A549 (cell line): ENCODE measurements around the gene TENM3. TPM values are rescaled to one million over a fixed set of nuclear protein-coding genes. Genes with fewer than 3 reads are reported as not detected.

ENCODE experiments used
- ATAC-seq, 2 experiments: fragments of 200-7000 bp in 1 of 2; fragments of >200 bp in 1 of 2; cut with Nextera tagmentation in 1 of 2; cut with Tn5 transposase in 1 of 2; 3 replicates each; pipeline versions ENCODE4 v1.8.0 to v1.9.1; 2018 to 2020; ENCODE audit warnings: mild to moderate bottlenecking in 1 of 2, moderate library complexity in 1 of 2
- CTCF ChIA-PET: fragments of 300-600 bp; sonication (Branson Sonifier 250); formaldehyde crosslinking; extraction: SDS; loops from one replicate; lab custom pipeline; 2021; ENCODE audit warnings: antibody characterized with exemption, inconsistent platforms; lab: Yijun Ruan, JAX
- POLR2A ChIA-PET: fragments of 350-600 bp; formaldehyde crosslinking; extraction: SDS; loops from one replicate; lab custom pipeline; 2021; ENCODE audit warnings: antibody characterized with exemption, inconsistent platforms; lab: Yijun Ruan, JAX
- DNase-seq, 2 experiments: peaks; one replicate each; pipeline versions ENCODE4 v3.0.0 to v3.0.0-alpha.2; 2011 to 2016; ENCODE audit warnings: low read depth in 1 of 2, low spot score in 1 of 2
- FAIRE-seq: peaks from 2 replicates; lab custom pipeline; 2011; peaks lifted over from hg19 to GRCh38; lab: Jason Lieb, UNC
- H3K27ac ChIP-seq, 2 experiments: fragments of >200 bp; sonication (Bioruptor Twin); formaldehyde crosslinking; 3 replicates each; pipeline ENCODE4 v1.5.1; 2016 to 2017
- H3K4me1 ChIP-seq: fragments of >200 bp; sonication (Bioruptor Twin); formaldehyde crosslinking; 3 replicates; pipeline ENCODE4 v1.6.1; 2016
- H3K4me2 ChIP-seq: fragments of >200 bp; sonication (Bioruptor Twin); formaldehyde crosslinking; 3 replicates; pipeline ENCODE4 v1.6.1; 2016
- H3K4me3 ChIP-seq: fragments of >200 bp; sonication (Bioruptor Twin); formaldehyde crosslinking; 3 replicates; pipeline ENCODE4 v1.5.1; 2016
- H3K9me3 ChIP-seq: fragments of >200 bp; sonication (Bioruptor Twin); formaldehyde crosslinking; 3 replicates; pipeline ENCODE4 v1.6.1; 2016
- ATOH8 ChIP-seq: fragments of 250-450 bp; sonication (Bioruptor Pico); IDR thresholded peaks from 2 replicates; pipeline ENCODE4 v1.5.0; 2020; ENCODE audit warnings: low read depth, mild to moderate bottlenecking, moderate library complexity
- CBX2 ChIP-seq: fragments of 200-600 bp; sonication (generic); IDR thresholded peaks from 2 replicates; pipeline ENCODE4 v1.6.1; 2016; ENCODE audit warnings: low read depth, mild to moderate bottlenecking, borderline replicate concordance
- CHD2 ChIP-seq: fragments of 150-350 bp; IDR thresholded peaks from 2 replicates; pipeline ENCODE4 v1.6.1; 2014; ENCODE audit warnings: low read length; ENCODE audit not compliant: partially characterized antibody
- CHD4 ChIP-seq: fragments of 200-600 bp; sonication (generic); IDR thresholded peaks from 2 replicates; pipeline ENCODE4 v1.6.1; 2016; ENCODE audit warnings: antibody characterized with exemption, mild to moderate bottlenecking, borderline replicate concordance
- CTCF ChIP-seq: fragments of >200 bp; sonication (Bioruptor Twin); formaldehyde crosslinking; IDR thresholded peaks from 3 replicates; pipeline ENCODE4 v1.5.1; 2016
- EP300 ChIP-seq, 2 experiments: fragments of >200 bp; sonication (Bioruptor Twin); formaldehyde crosslinking; IDR thresholded peaks; 2 replicates in 1 of 2; 3 replicates in 1 of 2; pipeline ENCODE4 v1.6.1; 2016 to 2017
- FOSB ChIP-seq: fragments of 250-450 bp; sonication (Bioruptor Pico); IDR thresholded peaks from 2 replicates; pipeline ENCODE4 v1.5.0; 2020; ENCODE audit warnings: mild to moderate bottlenecking, moderate library complexity
- FOXS1 ChIP-seq: fragments of 250-450 bp; sonication (Bioruptor Pico); IDR thresholded peaks from 2 replicates; pipeline ENCODE4 v1.5.0; 2020; ENCODE audit warnings: mild to moderate bottlenecking, moderate library complexity
- HES2 ChIP-seq: fragments of >200 bp; sonication (Bioruptor Twin); formaldehyde crosslinking; IDR thresholded peaks from 2 replicates; pipeline ENCODE4 v1.6.1; 2016
- HOXA7 ChIP-seq: fragments of 250-450 bp; sonication (Bioruptor Pico); IDR thresholded peaks from 2 replicates; pipeline ENCODE4 v1.5.0; 2020; ENCODE audit warnings: mild to moderate bottlenecking, moderate library complexity
- HOXB13 ChIP-seq: fragments of 250-450 bp; sonication (Bioruptor Pico); IDR thresholded peaks from 2 replicates; pipeline ENCODE4 v1.5.0; 2020; ENCODE audit warnings: low read depth, mild to moderate bottlenecking, moderate library complexity
- HOXB5 ChIP-seq: fragments of 250-450 bp; sonication (Bioruptor Pico); IDR thresholded peaks from 2 replicates; pipeline ENCODE4 v1.5.0; 2020; ENCODE audit warnings: mild to moderate bottlenecking, moderate library complexity
- JUN ChIP-seq, 2 experiments: fragments of >200 bp; sonication (Bioruptor Twin); formaldehyde crosslinking; IDR thresholded peaks; 2 replicates in 1 of 2; 3 replicates in 1 of 2; pipeline ENCODE4 v1.6.1; 2016 to 2017
- KDM5A ChIP-seq: fragments of 200-600 bp; sonication (generic); IDR thresholded peaks from 2 replicates; pipeline ENCODE4 v1.6.1; 2016; ENCODE audit warnings: antibody characterized with exemption, mild to moderate bottlenecking
- NR3C1 ChIP-seq: fragments of >200 bp; sonication (Bioruptor Twin); formaldehyde crosslinking; IDR thresholded peaks from 3 replicates; pipeline ENCODE4 v1.6.1; 2017
- PBX3 ChIP-seq: IDR thresholded peaks from 2 replicates; pipeline ENCODE4 v1.6.1; 2012
- POLR2AphosphoS2 ChIP-seq: conservative IDR thresholded peaks from 2 replicates; pipeline ENCODE4 v1.6.1; 2012; ENCODE audit warnings: low read length, improper control_type of control experiment, inconsistent platforms
- RAD21 ChIP-seq, 2 experiments: fragments of >200 bp in 1 of 2; sonication (Bioruptor Twin) in 1 of 2; formaldehyde crosslinking in 1 of 2; IDR thresholded peaks in 1 of 2; conservative IDR thresholded peaks in 1 of 2; 2 replicates in 1 of 2; 3 replicates in 1 of 2; pipeline ENCODE4 v1.6.1; 2012 to 2018; ENCODE audit warnings: inconsistent platforms in 1 of 2
- RARB ChIP-seq: fragments of 250-450 bp; sonication (Bioruptor Pico); IDR thresholded peaks from 2 replicates; pipeline ENCODE4 v1.8.0; 2021; ENCODE audit warnings: mild to moderate bottlenecking, moderate library complexity
- RNF2 ChIP-seq: fragments of 200-600 bp; sonication (generic); IDR thresholded peaks from 2 replicates; pipeline ENCODE4 v1.6.1; 2016; ENCODE audit warnings: low read depth, mild to moderate bottlenecking, antibody characterized with exemption, moderate library complexity, borderline replicate concordance
- SMC3 ChIP-seq: fragments of >200 bp; sonication (Bioruptor Twin); formaldehyde crosslinking; IDR thresholded peaks from 3 replicates; pipeline ENCODE4 v1.6.1; 2018; ENCODE audit warnings: inconsistent platforms
- SREBF2 ChIP-seq: fragments of 450-650 bp; IDR thresholded peaks from 2 replicates; pipeline ENCODE4 v1.6.1; 2014; ENCODE audit warnings: mild to moderate bottlenecking, moderate library complexity
- TFCP2L1 ChIP-seq: fragments of 250-450 bp; sonication (Bioruptor Pico); IDR thresholded peaks from 2 replicates; pipeline ENCODE4 v1.5.0; 2021; ENCODE audit warnings: mild to moderate bottlenecking
- TP53 ChIP-seq: fragments of 250-450 bp; sonication (Bioruptor Pico); IDR thresholded peaks from 2 replicates; pipeline ENCODE4 v1.5.0; 2021; ENCODE audit warnings: mild to moderate bottlenecking, moderate library complexity
- WGBS: methylation state at CpG from one replicate; pipeline ENCODE4 v1.1.6; 2017; ENCODE audit errors: missing lambda C conversion rate; 5-methylcytosine and 5-hydroxymethylcytosine counted together
- polyA plus RNA-seq, 4 experiments: library from polyadenylated mRNA; depleted of rRNA in 3 of 4; stranded (reverse); fragments of >200 nt; fragmentation: RNase III in 1 of 4; extraction: RNeasy Plus Mini Kit Qiagen cat#74134 plus additional on column Dnase treatment in 1 of 4; gene quantifications; 2 replicates in 3 of 4; 3 replicates in 1 of 4; pipeline ENCODE4 v1.2.3, GENCODE V29; 2011 to 2017

Gene TENM3
- polyA plus RNA-seq, 2 of the 4 experiments (the other 2 are of a cell fraction) = 2.4 to 7.3 TPM

- Histone ChIP-seq H3K4me2 (no peak overlapping the region), H3K4me1 (no peaks in the 10 kb centered on the region), H3K9me3 (no peaks in the 10 kb centered on the region), H3K27ac (no peak overlapping the region), H3K4me3 (no peak overlapping the region)
- 35% methylated on average over 6 of the region's 6 CpGs for WGBS
- POLR2A ChIA-PET = no interaction called here
- ATAC-seq (no peak), DNase-seq (no peak), FAIRE-seq (no peak)
- CTCF ChIA-PET = no interaction called here
- TF ChIP-seq FOSB (CRISPR knock-in tag) (no peak), RARB (CRISPR knock-in tag) (no peak), RAD21 (conservative IDR thresholded peaks at IDR 0.05 in 1 of 2, IDR thresholded peaks at IDR 0.05 in 1 of 2) (no peak), HOXB13 (CRISPR knock-in tag) (no peak), PBX3 (no peak), SREBF2 (no peak), RNF2 (no peak), TFCP2L1 (CRISPR knock-in tag) (no peak), POLR2AphosphoS2 (no peak)
These were observed 552.4 kb downstream of the TENM3 start for GRCh38 chr4:182795446-182796238.

GRCh38 chr4:182799515-182800215, 556.5 kb downstream of the TENM3 start:
- no peak overlapping the region for H3K4me2 ChIP-seq
- ChIA-PET POLR2A (no interaction called here), CTCF (no interaction called here)
- no peak for TF ChIP-seq NR3C1
- TF ChIP-seq CTCF = no peak
- no peak for TF ChIP-seq EP300 (IDR thresholded peaks at IDR 0.05)
- TF ChIP-seq HOXB5 (CRISPR knock-in tag) = no peak
- TF ChIP-seq CHD4 = no peak
- no peak for TF ChIP-seq CBX2
- no peak for TF ChIP-seq TP53 (CRISPR knock-in tag)
- no peak for TF ChIP-seq HOXA7 (CRISPR knock-in tag)
- TF ChIP-seq FOXS1 = no peak
- no peak for TF ChIP-seq CHD2
- no peak for TF ChIP-seq JUN (IDR thresholded peaks at IDR 0.05)
- no peak for TF ChIP-seq ATOH8 (CRISPR knock-in tag)
- TF ChIP-seq SMC3 = no peak
- TF ChIP-seq HES2 = no peak
- no peak for TF ChIP-seq KDM5A
- TF ChIP-seq HOXB13 (CRISPR knock-in tag) = no peak
- TF ChIP-seq, all 56 proteins: peak for 0
- no peak overlapping the region for H3K4me3 ChIP-seq
- H3K4me1 ChIP-seq = no peaks in the 10 kb centered on the region
- DNase-seq = no peak
- FAIRE-seq = no peak
- H3K27ac ChIP-seq = no peak overlapping the region
- 91% methylated on average over 51 of the region's 85 CpGs for WGBS
- no peaks in the 10 kb centered on the region for H3K9me3 ChIP-seq
- no peak for ATAC-seq
